HUDEP-2 (cell line): ENCODE data around the gene GIPC1.

ENCODE experiments used
- DNase-seq, 76 experiments: peaks; one replicate each; lab custom pipeline; 2025; ENCODE audit not compliant: unreplicated experiment in 76 of 76; lab: John Stamatoyannopoulos, UW

Gene GIPC1

GRCh38 chr19:14441041-14441938, 54.6 kb downstream of the GIPC1 start:
- no peak for DNase-seq

- DNase-seq, result peak in 68 of 76 experiments; percentile 17 to 88 (median 72)
Observed at GRCh38 chr19:14440049-14440448, 55.9 kb downstream of the GIPC1 start.

GRCh38 chr19:14439014-14439413, 56.9 kb downstream of the GIPC1 start:
- no peak for DNase-seq

DNA sequence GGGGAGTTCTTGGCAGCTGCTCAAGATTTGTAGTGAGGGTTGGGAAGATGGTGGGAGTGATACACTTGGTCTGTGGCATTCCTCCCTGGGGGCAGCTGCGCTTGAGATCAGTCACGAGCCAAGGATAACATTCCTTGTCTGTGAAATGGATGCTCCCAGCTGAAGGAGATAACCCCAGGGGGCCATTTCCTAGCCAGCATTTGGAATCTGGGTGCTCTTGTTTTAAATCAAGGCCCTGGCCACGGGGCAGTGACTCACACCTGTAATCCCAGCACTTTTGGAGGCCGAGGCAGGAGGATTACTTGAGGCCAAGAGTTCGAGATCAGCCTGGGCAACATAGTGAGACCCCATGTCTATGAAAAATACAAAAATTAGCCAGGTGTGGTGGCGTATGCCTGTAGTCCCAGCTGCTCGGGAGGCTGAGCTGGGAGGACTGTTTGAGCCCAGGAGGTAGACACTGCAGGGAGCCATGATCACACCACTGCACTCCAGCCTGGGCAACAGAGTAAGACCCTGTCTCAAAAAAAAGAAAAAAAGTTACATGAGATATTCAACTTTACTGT, 58.3 kb downstream of the GIPC1 start:
- DNase-seq, result no peak

GRCh38 chr19:14435320-14436050, 60.4 kb downstream of the GIPC1 start:
- peak in 1 of 76 experiments; percentile 22 for DNase-seq

DNA sequence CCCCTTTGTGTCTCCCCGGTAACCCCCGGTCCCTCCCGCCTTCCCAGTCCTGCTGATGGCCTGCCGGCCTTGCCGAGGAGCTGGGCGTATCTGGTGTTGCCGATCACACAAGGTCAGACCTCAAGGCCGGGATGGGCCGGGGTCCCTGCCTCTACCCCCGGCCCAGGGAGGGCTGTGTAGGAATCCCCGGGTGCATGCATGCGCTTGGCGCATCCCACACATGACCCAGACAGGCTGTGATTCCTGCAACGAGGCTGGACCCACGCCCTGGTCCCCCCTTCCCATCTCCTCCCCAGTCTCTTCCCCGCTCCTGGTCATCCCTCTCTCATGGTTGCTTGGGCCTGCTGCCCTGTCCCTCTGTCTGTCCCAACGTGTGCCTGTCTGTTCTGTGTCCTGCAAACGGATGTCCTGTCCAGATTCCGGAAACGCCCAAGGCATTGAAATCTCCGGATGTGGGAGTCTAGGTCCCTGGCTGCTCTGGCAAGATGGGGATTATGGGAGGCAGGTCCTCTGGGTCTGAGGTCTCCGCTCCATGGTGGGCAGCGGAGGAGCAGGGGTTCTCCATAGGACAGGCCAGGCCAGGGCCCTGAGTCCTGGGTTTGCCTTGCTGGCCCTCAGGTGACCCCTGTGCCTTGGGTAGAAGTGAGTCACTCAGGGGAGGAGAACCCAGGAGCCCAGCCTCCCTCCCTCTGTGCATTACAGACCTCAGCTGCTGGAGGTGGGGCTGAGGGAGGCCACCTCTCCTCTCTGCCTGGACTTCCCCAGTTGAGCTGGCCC, 61.2 kb downstream of the GIPC1 start:
- peak in 58 of 76 experiments; percentile 16 to 85 (median 51) for DNase-seq

GRCh38 chr19:14433554-14434501, 62.1 kb downstream of the GIPC1 start:
- peak in 28 of 76 experiments; percentile 3 to 62 (median 30) for DNase-seq

GRCh38 chr19:14432791-14433553, 63.0 kb downstream of the GIPC1 start, which contains the start of gene PKN1:
Gene PKN1 (plus strand): TSS chr19:14433306. CDS start chr19:14433522, 216 bp downstream.
- peak in 40 of 76 experiments; percentile 12 to 72 (median 44) for DNase-seq

DNA sequence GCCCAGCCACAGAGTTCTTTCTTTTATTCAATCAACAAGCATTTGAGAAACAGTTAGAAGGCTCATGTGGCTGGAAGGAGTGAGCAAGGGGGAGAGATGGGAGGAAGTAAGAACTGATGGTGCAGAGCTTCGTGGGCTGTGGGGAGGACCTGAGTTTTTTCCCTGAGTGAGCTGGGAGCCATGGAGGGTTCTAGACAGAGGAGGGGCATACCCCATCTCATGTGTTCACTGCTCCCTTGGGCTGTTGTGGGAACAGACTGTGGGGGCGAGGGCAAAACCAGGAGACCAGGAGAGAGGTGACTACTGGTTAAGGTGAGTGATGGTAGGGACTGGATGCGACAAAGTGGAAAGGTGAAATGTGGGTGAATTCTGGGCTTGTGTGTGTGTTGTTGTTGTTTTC, 65.2 kb downstream of the GIPC1 start:
- no peak for DNase-seq

DNA sequence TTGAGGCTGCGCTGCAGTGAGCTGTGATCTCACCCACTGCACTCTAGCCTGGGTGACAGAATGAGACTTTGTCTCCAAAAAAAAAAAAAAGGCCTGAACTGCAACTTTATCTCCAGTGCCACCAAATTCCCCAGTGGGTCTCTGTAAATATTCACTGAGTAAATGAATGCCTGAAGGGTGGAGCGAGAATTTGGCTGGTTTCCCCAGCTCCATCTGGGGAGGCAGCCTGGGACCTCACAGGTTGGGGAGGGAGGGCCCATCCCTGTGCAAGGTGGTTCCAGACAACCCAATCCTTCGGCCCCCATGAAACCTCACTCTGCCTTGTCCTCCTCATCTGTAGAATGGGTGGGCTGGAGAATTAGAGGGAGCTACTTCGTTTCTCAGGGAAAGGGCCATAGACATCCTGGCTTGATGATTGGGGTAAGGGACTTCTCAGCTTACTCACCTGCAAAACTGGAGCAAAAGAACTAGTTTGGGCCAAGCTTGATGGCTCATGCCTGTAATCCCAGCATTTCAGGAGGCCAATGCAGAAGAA, 67.0 kb downstream of the GIPC1 start:
- DNase-seq, result no peak
